Thyroid gland (tissue), 4 donors: ENCODE measurements around the gene SLC12A3. TPM values are rescaled to one million over a fixed set of nuclear protein-coding genes. Genes with fewer than 3 reads are reported as not detected.
"Not testable (repeated sequence)": the region's sequence is repeated elsewhere in the genome, so short reads cannot be mapped to it uniquely, and the experiment has no call there.

Source experiments
- DNase-seq, 2 donors: peaks; one replicate each; pipeline ENCODE4 v3.0.0-alpha.2; 2019
- H3K27ac ChIP-seq, 3 donors: fragments of 200-600 bp; sonication (generic); 1 replicate in 2 of 3; 2 replicates in 1 of 3; pipeline ENCODE4 v1.5.1; 2016 to 2019; ENCODE audit warnings: mild to moderate bottlenecking in 1 of 3, moderate library complexity in 1 of 3
- H3K27me3 ChIP-seq: fragments of 200-600 bp; sonication (generic); one replicate; pipeline ENCODE4 v1.5.1; 2019
- H3K36me3 ChIP-seq, 2 donors: fragments of 200-600 bp; sonication (generic); one replicate each; pipeline ENCODE4 v1.5.1; 2016 to 2019
- H3K4me1 ChIP-seq, 2 donors: fragments of 200-600 bp; sonication (generic); one replicate each; pipeline ENCODE4 v1.5.1; 2017 to 2019
- H3K4me3 ChIP-seq, 3 donors: fragments of 200-600 bp; sonication (generic); replicated peaks in 1 of 3; 1 replicate in 2 of 3; 2 replicates in 1 of 3; pipeline ENCODE4 v1.5.1; 2016; ENCODE audit warnings: mild to moderate bottlenecking in 1 of 3
- H3K9me3 ChIP-seq: fragments of 200-600 bp; sonication (generic); one replicate; pipeline ENCODE4 v1.5.1; 2017
- CTCF ChIP-seq, 6 experiments: fragments of 200-600 bp in 3 of 6; fragments of 450-650 bp in 3 of 6; sonication (generic) in 3 of 6; IDR thresholded peaks; one replicate each; pipeline ENCODE4 v1.5.1; 2016 to 2019; ENCODE audit warnings: antibody characterized with exemption in 6 of 6, mild to moderate bottlenecking in 2 of 6, inconsistent platforms in 1 of 6, moderate library complexity in 1 of 6
- POLR2A ChIP-seq, 2 donors: fragments of 450-650 bp; IDR thresholded peaks; one replicate each; pipeline ENCODE4 v1.6.1; 2017; ENCODE audit warnings: antibody characterized with exemption in 2 of 2, mild to moderate bottlenecking in 2 of 2, moderate library complexity in 1 of 2
- WGBS, 2 donors: methylation state at CpG; one replicate each; pipeline ENCODE4 v1.1.5; 2017; 5-methylcytosine and 5-hydroxymethylcytosine counted together
- intact Hi-C: fragments of 100-400 bp; cut with DNase I; formaldehyde crosslinking; loops from one replicate; pipeline ENCODE4 v1.15.1; 2023
- total RNA-seq, 4 donors: library from RNA; depleted of rRNA; stranded (reverse); fragments of >200 nt; gene quantifications; one replicate each; pipeline ENCODE4 v1.2.3, GENCODE V29; 2016

Gene SLC12A3
- total RNA-seq, 4 donors from 2014 or later = not detected

GRCh38 chr16:56931271-56931891 lies 66.4 kb downstream of the SLC12A3 start:
- peak in 1 of 2 donors; percentile 13 for DNase-seq
- Histone ChIP-seq H3K4me3 (peak overlapping the region in 2 of 3 donors; percentile 2 to 100), H3K4me1 (peaks cover 20 to 24% of the 10 kb centered on the region in 2 donors), H3K9me3 (no peaks in the 10 kb centered on the region), H3K36me3 (peaks cover 12 to 15% of the 10 kb centered on the region in 2 donors), H3K27me3 (no peaks in the 10 kb centered on the region), H3K27ac (peak overlapping the region; percentile 96 to 100 (median 97))
- intact Hi-C loops = no loop called here
- TF ChIP-seq CTCF (IDR thresholded peaks at IDR 0.05) (no peak), POLR2A (IDR thresholded peaks at IDR 0.05) (no peak)
- 28 to 41% methylated on average over 17 to 18 of the region's 25 CpGs for WGBS, 2 donors

DNA sequence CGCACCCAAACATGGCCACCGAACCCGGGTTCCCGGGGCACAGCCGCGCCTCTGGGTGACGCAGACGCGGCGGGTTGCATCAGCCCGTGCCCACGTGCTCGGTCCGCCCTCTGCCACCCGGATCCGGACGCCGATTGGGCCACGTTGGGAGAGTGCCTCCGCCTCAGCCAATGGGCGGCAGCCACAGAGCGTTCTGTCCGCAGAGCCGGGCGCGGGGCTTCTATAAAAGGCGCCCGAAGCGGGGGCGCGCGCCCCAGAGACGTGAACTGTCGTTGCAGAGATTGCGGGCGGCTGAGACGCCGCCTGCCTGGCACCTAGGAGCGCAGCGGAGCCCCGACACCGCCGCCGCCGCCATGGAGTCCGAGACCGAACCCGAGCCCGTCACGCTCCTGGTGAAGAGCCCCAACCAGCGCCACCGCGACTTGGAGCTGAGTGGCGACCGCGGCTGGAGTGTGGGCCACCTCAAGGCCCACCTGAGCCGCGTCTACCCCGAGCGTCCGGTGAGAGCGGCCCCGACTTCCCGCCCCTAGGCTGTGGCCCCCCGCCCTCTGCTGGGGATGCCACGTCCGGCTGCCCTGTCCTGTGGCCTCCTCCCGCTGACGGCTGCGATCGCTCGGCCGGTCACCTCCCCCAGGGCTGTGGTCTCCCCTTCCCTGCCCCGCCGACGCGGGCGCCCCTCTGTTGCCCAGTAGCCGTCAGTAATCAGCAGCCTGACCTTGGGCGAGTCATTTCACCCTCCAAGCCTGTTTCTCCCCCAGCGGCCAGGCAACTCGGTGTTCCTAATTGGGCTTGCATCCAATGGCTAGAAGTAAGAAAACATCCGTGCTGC lies 67.1 kb downstream of the SLC12A3 start, which contains the start of gene HERPUD1:
Gene HERPUD1 (plus strand): TSS at position 251 of the 829 bp plus-strand sequence. CDS start 103 bp downstream, at position 354.
- Histone ChIP-seq H3K36me3 (peaks cover 19 to 22% of the 10 kb centered on the region in 2 donors), H3K27ac (peak within 1 kb of the TSS; percentile 96 to 100 (median 97)), H3K27me3 (no peaks in the 10 kb centered on the region), H3K4me1 (peaks cover 20 to 25% of the 10 kb centered on the region in 2 donors), H3K4me3 (peak within 1 kb of the TSS; percentile 67 to 100 (median 80)), H3K9me3 (no peaks in the 10 kb centered on the region)
- intact Hi-C loops = no loop called here
- WGBS, 2 donors = 0% methylated on average over 23 to 26 of the region's 83 CpGs
- TF ChIP-seq POLR2A (IDR thresholded peaks at IDR 0.05) (peak; percentile 84 to 100), CTCF (IDR thresholded peaks at IDR 0.05) (peak in 1 of 6 experiments; percentile 11)
- peak; percentile 99 for DNase-seq

DNA sequence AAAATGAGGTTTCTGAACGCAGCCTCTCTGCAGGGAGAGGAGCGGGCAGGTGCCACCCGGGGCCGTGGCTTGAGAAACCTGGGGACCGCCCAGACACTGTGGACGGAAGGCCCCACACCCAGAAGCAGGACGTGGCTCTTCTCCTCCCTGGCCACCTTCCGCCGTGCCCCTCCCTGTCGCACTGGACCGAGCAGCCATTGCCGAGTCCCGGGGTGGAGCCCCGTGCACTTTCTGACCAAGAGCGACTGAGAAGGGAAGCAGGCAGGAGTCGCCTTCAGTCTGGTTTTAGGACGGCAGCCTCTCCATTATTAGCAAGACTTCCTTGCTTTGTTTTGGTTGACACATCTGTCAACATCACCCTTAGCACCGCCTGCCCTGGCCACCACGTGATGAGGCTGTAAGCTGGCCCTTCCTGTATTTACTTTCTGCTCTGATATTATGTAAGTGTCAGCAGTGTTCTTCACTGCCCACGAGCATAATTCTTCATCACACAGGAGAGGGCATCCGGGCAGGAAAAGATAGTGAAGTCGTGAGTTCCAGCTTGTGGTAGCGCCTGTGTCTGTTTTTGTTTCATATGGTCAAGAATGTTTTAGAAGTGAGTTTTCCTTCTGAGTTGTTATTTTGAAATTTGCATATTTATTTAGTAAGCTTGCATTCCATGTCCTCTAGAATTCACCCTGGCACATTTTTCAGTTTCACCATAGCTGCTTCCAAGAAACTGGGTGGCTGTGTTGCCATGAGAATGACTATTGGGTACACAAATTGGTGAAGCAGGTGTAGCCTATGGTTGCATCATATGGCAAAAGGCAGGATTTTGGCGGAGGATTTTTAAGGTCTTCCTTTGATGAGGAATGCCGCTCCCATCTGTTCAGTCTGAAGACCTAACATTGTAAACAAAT lies 68.0 kb downstream of the SLC12A3 start:
- intact Hi-C loops = no loop called here
- Histone ChIP-seq H3K4me3 (peak overlapping the region; percentile 67 to 100 (median 80)), H3K27ac (peak overlapping the region; percentile 96 to 100 (median 97)), H3K36me3 (peaks cover 28 to 30% of the 10 kb centered on the region in 2 donors), H3K27me3 (no peaks in the 10 kb centered on the region), H3K9me3 (no peaks in the 10 kb centered on the region), H3K4me1 (peaks cover 20 to 25% of the 10 kb centered on the region in 2 donors)
- no peak for TF ChIP-seq CTCF (IDR thresholded peaks at IDR 0.05)
- TF ChIP-seq POLR2A (IDR thresholded peaks at IDR 0.05) = peak in 1 of 2 donors; percentile 77
- peak; percentile 76 to 77 for DNase-seq
- whole genome bisulfite sequencing, 2 donors = 3 to 5% methylated on average over 13 to 16 of the region's 25 CpGs

GRCh38 chr16:56933828-56934598 lies 69.0 kb downstream of the SLC12A3 start:
- Histone ChIP-seq H3K9me3 (no peaks in the 10 kb centered on the region), H3K4me3 (peak overlapping the region; percentile 15 to 100 (median 67)), H3K36me3 (peaks cover 38 to 40% of the 10 kb centered on the region in 2 donors), H3K27ac (peak overlapping the region; percentile 96 to 100 (median 97)), H3K27me3 (no peaks in the 10 kb centered on the region), H3K4me1 (peaks cover 20 to 25% of the 10 kb centered on the region in 2 donors)
- TF ChIP-seq POLR2A (IDR thresholded peaks at IDR 0.05) (no peak), CTCF (IDR thresholded peaks at IDR 0.05) (no peak)
- WGBS, 2 donors = 33 to 39% methylated on average over 8 of the region's 8 CpGs
- intact Hi-C loops = no loop called here
- DNase-seq = no peak

DNA sequence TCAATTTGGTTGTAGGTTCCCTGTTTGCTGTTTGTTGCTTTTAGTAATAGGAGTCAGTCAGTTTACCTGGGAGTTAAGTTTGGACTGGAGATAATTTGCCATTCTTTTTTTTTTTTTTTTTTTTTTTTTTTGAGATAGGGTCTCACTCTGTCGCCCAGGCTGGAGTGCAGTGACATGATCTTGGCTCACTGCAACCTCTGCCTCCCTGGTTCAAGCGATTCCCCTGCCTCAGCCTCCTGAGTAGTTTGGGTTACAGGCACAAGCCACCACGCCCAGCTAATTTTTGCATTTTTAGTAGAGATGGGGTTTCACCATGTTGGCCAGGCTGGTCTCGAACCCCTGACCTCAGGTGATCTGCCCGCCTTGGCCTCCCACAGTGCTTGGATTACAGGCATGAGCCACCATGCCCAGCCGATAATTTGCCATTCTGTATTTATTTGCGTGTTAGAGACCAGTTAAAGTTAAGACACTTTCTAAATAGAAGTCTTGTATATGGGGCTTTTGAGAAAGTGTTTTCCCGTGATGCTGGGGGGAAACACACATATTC lies 69.7 kb downstream of the SLC12A3 start:
- intact Hi-C loops, H3K27me3 ChIP-seq, H3K9me3 ChIP-seq, DNase-seq: not testable (repeated sequence)
- peaks cover 45 to 47% of the 10 kb centered on the region in 2 donors for H3K36me3 ChIP-seq
- peaks cover 20 to 25% of the 10 kb centered on the region in 2 donors for H3K4me1 ChIP-seq
- H3K27ac ChIP-seq = peak overlapping the region in 2 of 3 donors; percentile 96 to 100
- H3K4me3 ChIP-seq = peak overlapping the region; percentile 1 to 100 (median 15)
- 60 to 67% methylated on average over 8 of the region's 8 CpGs for WGBS, 2 donors
